RKO (cell line): Measurements from ENCODE around the gene DRP2.
A peak's percentile ranks its signal among the peaks of the same experiment; 100 is the strongest.
"Not testable (repeated sequence)": the region's sequence is repeated elsewhere in the genome, so short reads cannot be mapped to it uniquely, and the experiment has no call there.

Source experiments
- DNase-seq: peaks from one replicate; pipeline ENCODE4 v3.0.0-alpha.2; 2016; ENCODE audit warnings: low spot score

Gene DRP2

GRCh38 chrX:101219116-101219863, at the start of gene DRP2:
DRP2 (plus strand) TSS chrX:101219786; CDS start chrX:101231648, 11,862 bp downstream.
- peak; percentile 18 for DNase-seq

GRCh38 chrX:101171883-101172400, 47.6 kb upstream of the DRP2 start:
- no peak for DNase-seq

GRCh38 chrX:101176439-101176838, 43.1 kb upstream of the DRP2 start:
- no peak for DNase-seq

GRCh38 chrX:101184876-101185275, 34.7 kb upstream of the DRP2 start:
- not testable (repeated sequence) for DNase-seq

GRCh38 chrX:101187961-101188360, 31.6 kb upstream of the DRP2 start:
- not testable (repeated sequence) for DNase-seq

- no peak for DNase-seq
These were observed 28.9 kb upstream of the DRP2 start for GRCh38 chrX:101190736-101191135.

- DNase-seq = no peak
These were observed 28.3 kb upstream of the DRP2 start for GRCh38 chrX:101191217-101191750.

GRCh38 chrX:101195442-101196173, 24.0 kb upstream of the DRP2 start:
- no peak for DNase-seq

GRCh38 chrX:101203761-101204351, 15.7 kb upstream of the DRP2 start:
- no peak for DNase-seq

- DNase-seq = peak; percentile 78
These were observed 13.1 kb upstream of the DRP2 start for GRCh38 chrX:101206471-101206870.

- DNase-seq = no peak
These were observed 11.3 kb upstream of the DRP2 start for GRCh38 chrX:101208152-101208905.

- DNase-seq = no peak
These were observed 9.0 kb upstream of the DRP2 start for GRCh38 chrX:101210630-101211029.

- no peak for DNase-seq
These were observed 1.9 kb upstream of the DRP2 start for GRCh38 chrX:101217689-101218088.

- no peak for DNase-seq
These were observed 319 bp downstream of the DRP2 start for GRCh38 chrX:101219864-101220346.

GRCh38 chrX:101220662-101221260, 1.2 kb downstream of the DRP2 start:
- no peak for DNase-seq

GRCh38 chrX:101223226-101223625, 3.6 kb downstream of the DRP2 start:
- DNase-seq = no peak

- peak; percentile 25 for DNase-seq
These were observed 9.6 kb downstream of the DRP2 start for GRCh38 chrX:101229170-101229569.

GRCh38 chrX:101230636-101231035, 11.1 kb downstream of the DRP2 start:
- DNase-seq = peak; percentile 4

- no peak for DNase-seq
These were observed 11.5 kb downstream of the DRP2 start for GRCh38 chrX:101231080-101231479.

GRCh38 chrX:101232316-101232715, 12.7 kb downstream of the DRP2 start:
- DNase-seq = no peak

- no peak for DNase-seq
These were observed 17.5 kb downstream of the DRP2 start for GRCh38 chrX:101237041-101237440.
